Upper lobe of right lung (tissue), 1 donor: ENCODE data around the gene CDK9. TPM values are rescaled to one million over a fixed set of nuclear protein-coding genes. Genes with fewer than 3 reads are reported as not detected.

Experiments used
- ATAC-seq: fragments of 200-7000 bp; cut with Tn5 transposase; one replicate; pipeline ENCODE4 v1.9.1; 2020; ENCODE audit warnings: mild to moderate bottlenecking, moderate library complexity
- DNase-seq: peaks from one replicate; pipeline ENCODE4 v3.0.0-alpha.2; 2020
- H3K27ac ChIP-seq: fragments of 200-600 bp; one replicate; pipeline ENCODE4 v1.8.0; 2022
- H3K27me3 ChIP-seq: fragments of 200-600 bp; one replicate; pipeline ENCODE4 v1.8.0; 2022; ENCODE audit warnings: mild to moderate bottlenecking
- H3K36me3 ChIP-seq: fragments of 200-600 bp; one replicate; pipeline ENCODE4 v1.8.0; 2022
- H3K4me1 ChIP-seq: fragments of 200-600 bp; one replicate; pipeline ENCODE4 v1.8.0; 2022
- H3K4me3 ChIP-seq: fragments of 200-600 bp; one replicate; pipeline ENCODE4 v1.8.0; 2022; ENCODE audit warnings: mild to moderate bottlenecking
- H3K9me3 ChIP-seq: fragments of 200-600 bp; one replicate; pipeline ENCODE4 v1.8.0; 2022
- CTCF ChIP-seq: fragments of 200-600 bp; IDR thresholded peaks from one replicate; pipeline ENCODE4 v1.8.0; 2022; ENCODE audit warnings: antibody characterized with exemption
- intact Hi-C: fragments of 100-400 bp; cut with DNase I; formaldehyde crosslinking; loops from one replicate; pipeline ENCODE4 v1.11.0; 2022
- total RNA-seq: library from RNA; stranded (reverse); fragmentation: NEBNext Ultra II Directional; extraction: Animal tissue kit (Norgen Biotek cat#: 25700); gene quantifications from one replicate; pipeline ENCODE4 v1.2.1, GENCODE V29; 2021
- donor health status: DM: no; HTN: yes; CAD: no; lungs with severe emphysema.

Gene CDK9
- total RNA-seq, 1 donor from 2014 or later = 99.1 TPM

- H3K27me3 ChIP-seq = no peaks in the 10 kb centered on the region
- peaks cover 34% of the 10 kb centered on the region for H3K4me1 ChIP-seq
- ATAC-seq = peak; percentile 22
- intact Hi-C loops = no loop called here
- DNase-seq = peak; percentile 75
- peak overlapping the region; percentile 94 for H3K27ac ChIP-seq
- peak overlapping the region; percentile 72 for H3K4me3 ChIP-seq
- peaks cover 37% of the 10 kb centered on the region for H3K36me3 ChIP-seq
- TF ChIP-seq CTCF = no peak
- H3K9me3 ChIP-seq = no peaks in the 10 kb centered on the region
Observed at GRCh38 chr9:127803507-127804352, 17.9 kb downstream of the CDK9 start.

DNA sequence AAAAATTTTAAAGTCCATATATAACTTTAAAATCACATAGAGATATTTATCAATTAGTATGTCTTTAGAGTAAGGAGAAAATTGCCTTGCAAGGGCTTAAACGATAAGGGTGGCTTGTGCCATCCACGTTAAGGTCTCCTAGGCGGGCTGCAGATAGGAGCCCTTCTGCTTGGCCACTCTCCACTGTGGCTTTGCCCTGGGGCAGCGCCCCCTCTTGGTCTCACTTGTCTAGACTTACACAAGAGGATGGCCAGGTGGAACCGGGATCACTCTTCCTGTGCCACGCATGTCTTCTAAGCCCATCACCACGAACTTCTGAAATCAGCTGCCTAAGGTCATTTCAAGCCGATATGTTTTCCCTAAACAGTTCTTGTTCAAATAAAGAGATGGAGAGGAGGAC is 19.8 kb downstream of the CDK9 start:
- Histone ChIP-seq H3K4me3 (no peak overlapping the region), H3K36me3 (peaks cover 49% of the 10 kb centered on the region), H3K27me3 (no peaks in the 10 kb centered on the region), H3K27ac (no peak overlapping the region), H3K9me3 (no peaks in the 10 kb centered on the region), H3K4me1 (peaks cover 34% of the 10 kb centered on the region)
- DNase-seq (no peak), ATAC-seq (no peak)
- peak; percentile 35 for TF ChIP-seq CTCF
- intact Hi-C loops = no loop called here

DNA sequence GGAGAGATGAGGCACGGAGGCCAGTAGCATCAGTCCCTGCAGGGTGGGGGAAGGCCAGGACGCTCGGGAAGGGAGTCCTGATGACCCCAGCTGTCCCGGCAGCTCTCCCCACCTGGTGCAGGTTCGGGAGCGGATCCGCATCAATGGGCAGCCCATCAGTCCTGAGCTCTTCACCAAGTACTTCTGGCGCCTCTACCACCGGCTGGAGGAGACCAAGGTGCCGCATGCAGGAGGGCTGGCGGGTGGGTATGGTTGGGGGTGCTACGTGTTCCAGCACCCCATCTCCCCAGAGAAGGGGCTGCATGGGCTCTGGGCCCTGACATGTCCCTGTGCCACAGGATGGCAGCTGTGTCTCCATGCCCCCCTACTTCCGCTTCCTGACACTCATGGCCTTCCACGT is 21.0 kb downstream of the CDK9 start:
- no peaks in the 10 kb centered on the region for H3K27me3 ChIP-seq
- intact Hi-C loops = no loop called here
- no peaks in the 10 kb centered on the region for H3K9me3 ChIP-seq
- H3K4me3 ChIP-seq = no peak overlapping the region
- no peak for DNase-seq
- peaks cover 59% of the 10 kb centered on the region for H3K36me3 ChIP-seq
- TF ChIP-seq CTCF = no peak
- no peak for ATAC-seq
- peaks cover 24% of the 10 kb centered on the region for H3K4me1 ChIP-seq
- H3K27ac ChIP-seq = no peak overlapping the region

- H3K36me3 ChIP-seq = peaks cover 75% of the 10 kb centered on the region
- intact Hi-C loops = no loop called here
- TF ChIP-seq CTCF = no peak
Observed at GRCh38 chr9:127808347-127809001, 22.6 kb downstream of the CDK9 start.

GRCh38 chr9:127809002-127809539 is 23.2 kb downstream of the CDK9 start:
- peaks cover 81% of the 10 kb centered on the region for H3K36me3 ChIP-seq
- no peak overlapping the region for H3K27ac ChIP-seq
- peaks cover 13% of the 10 kb centered on the region for H3K4me1 ChIP-seq
- H3K9me3 ChIP-seq = no peaks in the 10 kb centered on the region
- no peak for ATAC-seq
- H3K27me3 ChIP-seq = no peaks in the 10 kb centered on the region
- intact Hi-C loops = no loop called here
- TF ChIP-seq CTCF = no peak
- no peak for DNase-seq
- H3K4me3 ChIP-seq = no peak overlapping the region

More at GRCh38 chr9:127808347-127809001, 22.6 kb downstream of the CDK9 start:
- no peak overlapping the region for H3K27ac ChIP-seq
- H3K4me3 ChIP-seq = no peak overlapping the region
- H3K4me1 ChIP-seq = peaks cover 18% of the 10 kb centered on the region
- H3K27me3 ChIP-seq = no peaks in the 10 kb centered on the region
- no peaks in the 10 kb centered on the region for H3K9me3 ChIP-seq
- DNase-seq (no peak), ATAC-seq (no peak)
